Astrocyte (in vitro differentiated cells and primary cell): ENCODE measurements around the gene RALY. TPM values are rescaled to one million over a fixed set of nuclear protein-coding genes. Genes with fewer than 3 reads are reported as not detected.

Experiments used
- DNase-seq: peaks from one replicate; pipeline ENCODE4 v3.0.0-alpha.2; 2010; ENCODE audit warnings: low read depth
- FAIRE-seq: peaks from 2 replicates; lab custom pipeline; 2011; peaks lifted over from hg19 to GRCh38; lab: Jason Lieb, UNC
- H2AFZ ChIP-seq: 2 replicates; pipeline ENCODE4 v1.6.0; 2012; ENCODE audit warnings: low read depth, low read length, inconsistent platforms
- H3K27ac ChIP-seq: 2 replicates; pipeline ENCODE4 v1.5.1; 2011; ENCODE audit warnings: low read depth, low read length, inconsistent platforms
- H3K27me3 ChIP-seq: 2 replicates; pipeline ENCODE4 v1.6.0; 2011; ENCODE audit warnings: low read length, inconsistent platforms; ENCODE audit not compliant: insufficient read depth
- H3K36me3 ChIP-seq: 2 replicates; pipeline ENCODE4 v1.5.1; 2011; ENCODE audit warnings: low read length, inconsistent platforms; ENCODE audit not compliant: insufficient read depth
- H3K4me1 ChIP-seq: 2 replicates; pipeline ENCODE4 v1.5.1; 2011; ENCODE audit warnings: low read length, inconsistent platforms; ENCODE audit not compliant: insufficient read depth
- H3K4me2 ChIP-seq: 2 replicates; pipeline ENCODE4 v1.6.0; 2012; ENCODE audit warnings: low read length, inconsistent platforms
- H3K4me3 ChIP-seq: 2 replicates; pipeline ENCODE4 v1.5.1; 2011; ENCODE audit warnings: low read depth, mild to moderate bottlenecking, low read length, inconsistent platforms; ENCODE audit not compliant: insufficient read depth
- H3K79me2 ChIP-seq: 2 replicates; pipeline ENCODE4 v1.6.0; 2012; ENCODE audit warnings: mild to moderate bottlenecking, low read length, inconsistent platforms; ENCODE audit not compliant: insufficient read depth
- H3K9ac ChIP-seq: 2 replicates; pipeline ENCODE4 v1.6.0; 2012; ENCODE audit warnings: mild to moderate bottlenecking, low read length, inconsistent platforms
- H3K9me3 ChIP-seq: 2 replicates; pipeline ENCODE4 v1.5.1; 2012; ENCODE audit warnings: low read depth, mild to moderate bottlenecking, low read length, inconsistent platforms; ENCODE audit not compliant: insufficient read depth
- H4K20me1 ChIP-seq: 2 replicates; pipeline ENCODE4 v1.6.0; 2012; ENCODE audit warnings: low read length, inconsistent platforms; ENCODE audit not compliant: insufficient read depth
- H3K27ac Mint-ChIP-seq: one replicate; pipeline ENCODE4 v1.8.0; 2021; ENCODE audit warnings: mild to moderate bottlenecking, mixed read lengths; ENCODE audit not compliant: unreplicated experiment
- H3K27me3 Mint-ChIP-seq: one replicate; pipeline ENCODE4 v1.8.0; 2021; ENCODE audit warnings: low read depth, mixed read lengths; ENCODE audit not compliant: unreplicated experiment
- H3K36me3 Mint-ChIP-seq: one replicate; pipeline ENCODE4 v1.8.0; 2021; ENCODE audit warnings: low read depth, mixed read lengths; ENCODE audit not compliant: unreplicated experiment
- H3K4me1 Mint-ChIP-seq: one replicate; pipeline ENCODE4 v1.8.0; 2021; ENCODE audit warnings: low read depth, mixed read lengths; ENCODE audit not compliant: unreplicated experiment
- H3K4me3 Mint-ChIP-seq: one replicate; pipeline ENCODE4 v1.8.0; 2021; ENCODE audit warnings: mild to moderate bottlenecking, moderate library complexity, mixed read lengths; ENCODE audit not compliant: unreplicated experiment
- H3K9me3 Mint-ChIP-seq: one replicate; pipeline ENCODE4 v1.8.0; 2021; ENCODE audit warnings: mild to moderate bottlenecking, mixed read lengths; ENCODE audit not compliant: unreplicated experiment
- EZH2 ChIP-seq: IDR thresholded peaks from 2 replicates; pipeline ENCODE4 v1.6.1; 2012; ENCODE audit warnings: mild to moderate bottlenecking, low read length, inconsistent platforms; ENCODE audit not compliant: insufficient read depth
- total RNA-seq: library from RNA; stranded (reverse); gene quantifications from 2 replicates; pipeline ENCODE4 v1.2.1, GENCODE V29; 2021
- TF ChIP-seq, protein P1 (sequence below): IDR thresholded peaks from 2 replicates; pipeline ENCODE4 v1.5.1; 2011; ENCODE audit warnings: low read depth, mild to moderate bottlenecking, inconsistent platforms, low read length, moderate library complexity; ENCODE audit not compliant: insufficient read depth

The RALY gene
- total RNA-seq, 1 donor from 2014 or later, result 105 TPM

DNA sequence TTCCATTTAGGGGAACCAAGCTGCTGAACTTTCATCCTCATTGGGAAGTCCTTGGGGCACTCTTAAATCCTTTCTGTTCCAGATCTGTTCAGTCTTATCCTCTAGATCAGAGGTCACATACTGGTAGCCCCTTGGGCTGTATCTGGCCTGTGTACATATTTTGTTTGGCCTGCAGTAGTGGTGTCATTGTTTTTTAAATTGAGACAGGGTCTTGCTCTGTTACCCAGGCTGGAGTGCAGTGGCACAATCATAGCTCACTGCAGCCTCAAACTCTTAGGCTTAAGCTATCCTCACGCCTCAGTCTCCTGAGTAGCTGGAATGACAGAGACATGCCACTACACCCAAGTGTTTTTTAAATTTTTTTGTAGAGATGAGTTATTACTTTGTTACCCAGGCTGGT lies 14.8 kb downstream of the RALY start:
- H4K20me1 ChIP-seq, result peaks cover 93% of the 10 kb centered on the region
- Mint-ChIP-seq H3K4me3 (no peak overlapping the region), H3K27ac (no peak overlapping the region), H3K9me3 (no peaks in the 10 kb centered on the region), H3K27me3 (no peaks in the 10 kb centered on the region), H3K4me1 (peaks cover 6% of the 10 kb centered on the region), H3K36me3 (peaks cover 3% of the 10 kb centered on the region)
- no peak overlapping the region for H3K27ac ChIP-seq
- H3K4me2 ChIP-seq, result no peak overlapping the region
- no peak for TF ChIP-seq EZH2
- TF ChIP-seq, protein P1, sequence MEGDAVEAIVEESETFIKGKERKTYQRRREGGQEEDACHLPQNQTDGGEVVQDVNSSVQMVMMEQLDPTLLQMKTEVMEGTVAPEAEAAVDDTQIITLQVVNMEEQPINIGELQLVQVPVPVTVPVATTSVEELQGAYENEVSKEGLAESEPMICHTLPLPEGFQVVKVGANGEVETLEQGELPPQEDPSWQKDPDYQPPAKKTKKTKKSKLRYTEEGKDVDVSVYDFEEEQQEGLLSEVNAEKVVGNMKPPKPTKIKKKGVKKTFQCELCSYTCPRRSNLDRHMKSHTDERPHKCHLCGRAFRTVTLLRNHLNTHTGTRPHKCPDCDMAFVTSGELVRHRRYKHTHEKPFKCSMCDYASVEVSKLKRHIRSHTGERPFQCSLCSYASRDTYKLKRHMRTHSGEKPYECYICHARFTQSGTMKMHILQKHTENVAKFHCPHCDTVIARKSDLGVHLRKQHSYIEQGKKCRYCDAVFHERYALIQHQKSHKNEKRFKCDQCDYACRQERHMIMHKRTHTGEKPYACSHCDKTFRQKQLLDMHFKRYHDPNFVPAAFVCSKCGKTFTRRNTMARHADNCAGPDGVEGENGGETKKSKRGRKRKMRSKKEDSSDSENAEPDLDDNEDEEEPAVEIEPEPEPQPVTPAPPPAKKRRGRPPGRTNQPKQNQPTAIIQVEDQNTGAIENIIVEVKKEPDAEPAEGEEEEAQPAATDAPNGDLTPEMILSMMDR, result no peak
- FAIRE-seq (no peak), DNase-seq (no peak)
- no peaks in the 10 kb centered on the region for H3K27me3 ChIP-seq
- H3K36me3 ChIP-seq, result no peaks in the 10 kb centered on the region
- no peak overlapping the region for H3K4me3 ChIP-seq
- no peaks in the 10 kb centered on the region for H3K4me1 ChIP-seq
- H2AFZ ChIP-seq, result no peak overlapping the region
- no peaks in the 10 kb centered on the region for H3K9me3 ChIP-seq
- H3K79me2 ChIP-seq, result peaks cover 94% of the 10 kb centered on the region
- no peak overlapping the region for H3K9ac ChIP-seq

- H3K27ac ChIP-seq, result no peak overlapping the region
- no peak overlapping the region for H3K9ac ChIP-seq
- Mint-ChIP-seq H3K27me3 (no peaks in the 10 kb centered on the region), H3K4me1 (peaks cover 8% of the 10 kb centered on the region), H3K27ac (no peak overlapping the region), H3K36me3 (no peaks in the 10 kb centered on the region), H3K9me3 (no peaks in the 10 kb centered on the region), H3K4me3 (no peak overlapping the region)
- H2AFZ ChIP-seq, result no peak overlapping the region
- peaks cover 94% of the 10 kb centered on the region for H3K79me2 ChIP-seq
- TF ChIP-seq, protein P1, result no peak
- TF ChIP-seq EZH2, result no peak
- no peaks in the 10 kb centered on the region for H3K27me3 ChIP-seq
- H3K4me2 ChIP-seq, result no peak overlapping the region
- FAIRE-seq (no peak), DNase-seq (no peak)
- H3K4me1 ChIP-seq, result no peaks in the 10 kb centered on the region
- H3K36me3 ChIP-seq, result no peaks in the 10 kb centered on the region
- peaks cover 93% of the 10 kb centered on the region for H4K20me1 ChIP-seq
- H3K9me3 ChIP-seq, result no peaks in the 10 kb centered on the region
- no peak overlapping the region for H3K4me3 ChIP-seq
These were observed 16.8 kb downstream of the RALY start for GRCh38 chr20:34010405-34010931.

GRCh38 chr20:34011275-34011674 lies 17.6 kb downstream of the RALY start:
- Histone ChIP-seq H3K79me2 (peaks cover 94% of the 10 kb centered on the region), H3K4me1 (no peaks in the 10 kb centered on the region), H3K27me3 (no peaks in the 10 kb centered on the region), H4K20me1 (peaks cover 93% of the 10 kb centered on the region), H3K27ac (no peak overlapping the region), H2AFZ (no peak overlapping the region), H3K9ac (no peak overlapping the region), H3K36me3 (no peaks in the 10 kb centered on the region), H3K9me3 (no peaks in the 10 kb centered on the region), H3K4me2 (no peak overlapping the region), H3K4me3 (no peak overlapping the region)
- H3K9me3 Mint-ChIP-seq, result no peaks in the 10 kb centered on the region
- FAIRE-seq, result no peak
- DNase-seq, result no peak
- H3K27me3 Mint-ChIP-seq, result no peaks in the 10 kb centered on the region
- peaks cover 8% of the 10 kb centered on the region for H3K4me1 Mint-ChIP-seq
- no peak overlapping the region for H3K27ac Mint-ChIP-seq
- TF ChIP-seq EZH2, result no peak
- TF ChIP-seq, protein P1, result no peak
- H3K4me3 Mint-ChIP-seq, result no peak overlapping the region
- H3K36me3 Mint-ChIP-seq, result no peaks in the 10 kb centered on the region
